Type B pancreatic cell (in vitro differentiated cells): ENCODE data around the gene RDM1. TPM values are rescaled to one million over a fixed set of nuclear protein-coding genes. Genes with fewer than 3 reads are reported as not detected.

Source experiments
- DNase-seq: peaks from one replicate; pipeline ENCODE4 v3.0.0; 2021; ENCODE audit warnings: mixed read lengths; ENCODE audit not compliant: unreplicated experiment; ENCODE audit errors: extremely low spot score
- H3K27ac Mint-ChIP-seq: 2 replicates; pipeline ENCODE4 v1.8.0; 2021; ENCODE audit warnings: mild to moderate bottlenecking, mixed read lengths
- H3K27me3 Mint-ChIP-seq: 2 replicates; pipeline ENCODE4 v1.8.0; 2021; ENCODE audit warnings: mixed read lengths
- H3K36me3 Mint-ChIP-seq: 2 replicates; pipeline ENCODE4 v1.8.0; 2021; ENCODE audit warnings: mixed read lengths
- H3K4me1 Mint-ChIP-seq: one replicate; pipeline ENCODE4 v1.8.0; 2021; ENCODE audit warnings: mixed read lengths; ENCODE audit not compliant: unreplicated experiment
- H3K4me3 Mint-ChIP-seq: 2 replicates; pipeline ENCODE4 v1.8.0; 2021; ENCODE audit warnings: mild to moderate bottlenecking, mixed read lengths
- H3K9me3 Mint-ChIP-seq: 2 replicates; pipeline ENCODE4 v1.8.0; 2021; ENCODE audit warnings: mixed read lengths
- total RNA-seq: library from RNA; stranded (reverse); gene quantifications from 2 replicates; pipeline ENCODE4 v1.2.1, GENCODE V29; 2021; ENCODE audit warnings: low replicate concordance
- TF ChIP-seq, protein P1 (sequence below): fragments of 200-600 bp; sonication (generic); conservative IDR thresholded peaks from 2 replicates; pipeline ENCODE4 v1.5.0; 2021; ENCODE audit warnings: antibody characterized with exemption, mild to moderate bottlenecking

RDM1 gene
- total RNA-seq, 1 donor from 2014 or later: 4.4 TPM

DNA sequence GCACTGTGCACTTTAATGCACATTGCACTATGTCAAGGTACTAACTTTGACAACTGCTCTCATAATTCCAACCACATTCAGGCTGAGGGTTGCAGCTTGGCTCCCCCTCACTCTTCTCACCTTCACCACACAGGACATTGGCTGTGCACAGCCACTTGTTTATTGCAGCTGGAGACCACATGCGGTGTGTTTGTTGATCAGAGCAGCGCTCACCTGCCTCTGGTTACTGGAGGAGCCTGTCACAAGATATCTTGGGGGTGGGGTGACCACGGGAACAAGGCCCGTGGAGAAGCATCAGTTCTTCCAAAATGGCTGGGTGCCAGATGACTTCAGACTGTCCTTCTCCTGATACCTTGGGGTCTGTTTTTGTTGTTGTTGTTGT is 39.8 kb downstream of the RDM1 start:
- H3K4me1 Mint-ChIP-seq: peaks cover 39% of the 10 kb centered on the region
- peak overlapping the region; percentile 29 for H3K27ac Mint-ChIP-seq
- TF ChIP-seq, protein P1, sequence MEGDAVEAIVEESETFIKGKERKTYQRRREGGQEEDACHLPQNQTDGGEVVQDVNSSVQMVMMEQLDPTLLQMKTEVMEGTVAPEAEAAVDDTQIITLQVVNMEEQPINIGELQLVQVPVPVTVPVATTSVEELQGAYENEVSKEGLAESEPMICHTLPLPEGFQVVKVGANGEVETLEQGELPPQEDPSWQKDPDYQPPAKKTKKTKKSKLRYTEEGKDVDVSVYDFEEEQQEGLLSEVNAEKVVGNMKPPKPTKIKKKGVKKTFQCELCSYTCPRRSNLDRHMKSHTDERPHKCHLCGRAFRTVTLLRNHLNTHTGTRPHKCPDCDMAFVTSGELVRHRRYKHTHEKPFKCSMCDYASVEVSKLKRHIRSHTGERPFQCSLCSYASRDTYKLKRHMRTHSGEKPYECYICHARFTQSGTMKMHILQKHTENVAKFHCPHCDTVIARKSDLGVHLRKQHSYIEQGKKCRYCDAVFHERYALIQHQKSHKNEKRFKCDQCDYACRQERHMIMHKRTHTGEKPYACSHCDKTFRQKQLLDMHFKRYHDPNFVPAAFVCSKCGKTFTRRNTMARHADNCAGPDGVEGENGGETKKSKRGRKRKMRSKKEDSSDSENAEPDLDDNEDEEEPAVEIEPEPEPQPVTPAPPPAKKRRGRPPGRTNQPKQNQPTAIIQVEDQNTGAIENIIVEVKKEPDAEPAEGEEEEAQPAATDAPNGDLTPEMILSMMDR: no peak
- H3K27me3 Mint-ChIP-seq: no peaks in the 10 kb centered on the region
- no peaks in the 10 kb centered on the region for H3K36me3 Mint-ChIP-seq
- DNase-seq: no peak
- H3K4me3 Mint-ChIP-seq: peak overlapping the region; percentile 52
- no peaks in the 10 kb centered on the region for H3K9me3 Mint-ChIP-seq

DNA sequence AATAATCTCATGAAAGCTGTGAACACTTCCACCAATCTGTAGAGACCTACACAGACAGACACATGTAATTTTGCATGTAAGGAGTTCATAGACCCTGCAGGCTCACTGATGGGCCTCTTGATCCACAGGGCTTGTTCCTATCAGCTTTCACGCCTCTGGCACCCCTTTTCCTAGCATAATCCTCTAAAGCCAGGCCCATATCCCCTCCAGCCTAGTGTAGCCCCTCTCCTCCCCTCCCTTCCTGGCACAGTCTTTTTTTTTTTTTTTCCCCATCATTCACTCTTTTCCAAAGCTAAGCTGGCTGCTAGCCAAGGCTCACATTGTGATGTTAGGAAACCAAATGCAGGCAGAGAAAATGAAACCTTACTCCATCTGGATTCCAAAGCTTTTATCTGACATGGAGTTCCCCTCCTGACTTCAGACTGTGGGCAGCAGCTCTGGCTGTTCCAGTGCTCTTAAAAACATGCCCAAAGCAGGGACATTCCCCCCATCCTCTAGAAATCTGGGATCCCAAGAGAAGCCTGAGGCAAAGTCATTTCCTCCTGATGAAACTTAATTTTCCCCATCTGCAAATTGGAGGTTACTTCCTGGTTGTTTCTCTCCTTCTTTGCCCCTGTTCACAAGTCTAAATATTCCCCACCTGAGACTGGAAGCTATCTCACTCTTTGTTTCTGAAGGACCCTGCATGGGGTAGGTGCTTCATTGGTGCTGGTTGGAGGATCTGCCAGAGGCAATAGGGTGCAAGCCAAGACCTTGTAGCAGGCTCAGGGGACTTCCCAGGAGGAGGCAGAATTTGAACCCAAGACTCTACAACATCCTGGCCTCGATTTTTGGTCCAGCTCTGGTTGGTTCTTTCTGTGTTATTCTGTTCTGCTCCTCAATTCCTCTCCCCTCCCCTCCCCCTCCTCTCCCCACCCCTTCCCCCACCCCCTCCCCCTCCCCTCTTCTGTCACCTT is 40.5 kb downstream of the RDM1 start:
- H3K27ac Mint-ChIP-seq: peak overlapping the region; percentile 81

DNA sequence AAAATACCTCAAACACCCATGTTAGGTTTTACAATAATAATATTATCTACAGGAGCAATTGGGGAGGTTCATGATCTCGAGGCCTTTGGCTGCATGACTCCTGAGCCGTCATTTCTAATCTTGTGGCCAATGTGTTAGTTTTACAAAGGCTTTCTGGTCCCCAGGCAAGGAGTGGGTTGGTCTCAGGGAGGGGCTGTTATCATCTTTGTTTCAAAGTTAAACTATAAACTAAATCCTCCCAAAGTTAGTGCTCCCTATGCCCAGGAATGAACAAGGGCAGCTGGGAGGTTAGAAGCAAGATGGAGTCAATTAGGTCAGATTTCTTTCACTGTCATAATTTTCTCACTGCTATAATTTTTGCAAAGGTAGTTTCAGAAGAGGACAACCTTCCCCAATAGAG is 41.3 kb downstream of the RDM1 start:
- no peak for DNase-seq
- peaks cover 38% of the 10 kb centered on the region for H3K4me1 Mint-ChIP-seq
- H3K4me3 Mint-ChIP-seq: no peak overlapping the region
- H3K36me3 Mint-ChIP-seq: no peaks in the 10 kb centered on the region
- H3K27me3 Mint-ChIP-seq: no peaks in the 10 kb centered on the region
- TF ChIP-seq, protein P1: no peak
- H3K9me3 Mint-ChIP-seq: no peaks in the 10 kb centered on the region
- H3K27ac Mint-ChIP-seq: no peak overlapping the region

More for the DNA sequence above, 40.5 kb downstream of the RDM1 start:
- TF ChIP-seq, protein P1: no peak
- Mint-ChIP-seq H3K36me3 (no peaks in the 10 kb centered on the region), H3K4me3 (peak overlapping the region; percentile 17), H3K9me3 (no peaks in the 10 kb centered on the region), H3K4me1 (peaks cover 39% of the 10 kb centered on the region), H3K27me3 (no peaks in the 10 kb centered on the region)
- DNase-seq: no peak

DNA sequence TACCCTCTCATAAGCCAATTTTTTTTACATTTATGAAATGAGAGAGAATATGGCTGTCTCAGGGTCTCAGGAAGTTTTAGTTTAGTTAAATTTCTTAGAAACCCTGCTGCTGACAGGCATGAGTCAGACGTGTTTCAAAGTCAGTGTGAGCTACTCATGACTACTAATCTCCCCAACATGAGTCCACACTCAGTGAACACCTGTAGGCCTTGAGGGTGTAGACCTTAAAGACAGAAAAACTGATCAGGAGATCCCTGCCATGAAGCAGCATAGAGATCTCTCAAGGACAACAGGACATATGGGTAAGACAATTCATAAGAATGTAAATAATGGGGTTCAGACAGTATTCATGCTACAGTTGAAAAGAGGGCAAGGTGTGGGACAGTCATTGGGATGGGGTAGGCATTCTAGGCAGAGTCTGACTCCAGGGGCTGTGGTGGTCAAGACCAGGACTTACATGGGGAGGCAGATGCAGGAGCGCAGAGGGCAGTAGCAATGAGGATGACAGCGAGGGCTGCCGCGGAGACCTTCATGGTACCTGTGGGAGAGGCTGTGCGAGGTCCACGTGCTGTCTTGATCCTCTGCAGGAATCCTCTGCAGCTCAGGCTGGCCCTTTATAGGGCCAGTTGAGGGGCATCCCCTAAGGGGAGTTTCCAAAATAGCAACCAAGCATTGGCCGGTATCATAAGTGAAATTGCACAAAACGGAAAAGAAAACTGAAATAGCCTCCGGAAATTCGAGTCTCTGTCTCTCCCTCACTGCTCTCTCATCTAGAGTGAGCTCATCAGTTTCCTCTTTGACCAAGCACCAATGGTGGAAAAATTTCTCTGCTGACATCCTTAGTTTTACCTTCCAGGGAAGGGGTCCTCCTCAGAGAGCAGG is 50.6 kb downstream of the RDM1 start, which contains the start of gene CCL5:
CCL5 (minus strand) TSS at position 588 of the 882 bp plus-strand sequence.
- no peaks in the 10 kb centered on the region for H3K36me3 Mint-ChIP-seq
- peaks cover 5% of the 10 kb centered on the region for H3K4me1 Mint-ChIP-seq
- no peaks in the 10 kb centered on the region for H3K9me3 Mint-ChIP-seq
- H3K27ac Mint-ChIP-seq: no peak within 1 kb of the TSS
- H3K4me3 Mint-ChIP-seq: no peak within 1 kb of the TSS
- TF ChIP-seq, protein P1: no peak
- H3K27me3 Mint-ChIP-seq: no peaks in the 10 kb centered on the region
- DNase-seq: no peak

DNA sequence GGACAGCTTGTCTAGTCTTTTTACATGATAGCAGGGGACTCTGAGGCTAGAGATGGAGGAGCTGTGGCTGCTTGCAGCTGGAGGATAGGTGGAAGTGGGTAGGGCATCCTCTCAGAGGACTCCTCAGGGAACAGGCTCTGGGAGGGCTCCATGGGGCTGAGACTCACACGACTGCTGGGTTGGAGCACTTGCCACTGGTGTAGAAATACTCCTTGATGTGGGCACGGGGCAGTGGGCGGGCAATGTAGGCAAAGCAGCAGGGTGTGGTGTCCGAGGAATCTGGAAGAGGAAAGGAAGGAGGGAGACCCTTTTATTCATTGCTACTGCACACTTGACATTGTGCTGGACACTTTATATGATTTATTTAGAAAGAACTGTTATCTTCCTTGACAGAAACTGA is 52.2 kb downstream of the RDM1 start:
- Mint-ChIP-seq H3K4me1 (peaks cover 5% of the 10 kb centered on the region), H3K27ac (no peak overlapping the region), H3K27me3 (no peaks in the 10 kb centered on the region), H3K36me3 (no peaks in the 10 kb centered on the region), H3K9me3 (no peaks in the 10 kb centered on the region), H3K4me3 (no peak overlapping the region)
- TF ChIP-seq, protein P1: no peak
- no peak for DNase-seq
